Upper lobe of right lung (tissue), 1 donor: ENCODE measurements around the gene DOK1. TPM values are rescaled to one million over a fixed set of nuclear protein-coding genes. Genes with fewer than 3 reads are reported as not detected.

ENCODE experiments used
- ATAC-seq: fragments of 200-7000 bp; cut with Tn5 transposase; one replicate; pipeline ENCODE4 v1.9.1; 2020; ENCODE audit warnings: mild to moderate bottlenecking, moderate library complexity
- DNase-seq: peaks from one replicate; pipeline ENCODE4 v3.0.0-alpha.2; 2020
- H3K27ac ChIP-seq: fragments of 200-600 bp; one replicate; pipeline ENCODE4 v1.8.0; 2022
- H3K27me3 ChIP-seq: fragments of 200-600 bp; one replicate; pipeline ENCODE4 v1.8.0; 2022; ENCODE audit warnings: mild to moderate bottlenecking
- H3K36me3 ChIP-seq: fragments of 200-600 bp; one replicate; pipeline ENCODE4 v1.8.0; 2022
- H3K4me1 ChIP-seq: fragments of 200-600 bp; one replicate; pipeline ENCODE4 v1.8.0; 2022
- H3K4me3 ChIP-seq: fragments of 200-600 bp; one replicate; pipeline ENCODE4 v1.8.0; 2022; ENCODE audit warnings: mild to moderate bottlenecking
- H3K9me3 ChIP-seq: fragments of 200-600 bp; one replicate; pipeline ENCODE4 v1.8.0; 2022
- intact Hi-C: fragments of 100-400 bp; cut with DNase I; formaldehyde crosslinking; loops from one replicate; pipeline ENCODE4 v1.11.0; 2022
- total RNA-seq: library from RNA; stranded (reverse); fragmentation: NEBNext Ultra II Directional; extraction: Animal tissue kit (Norgen Biotek cat#: 25700); gene quantifications from one replicate; pipeline ENCODE4 v1.2.1, GENCODE V29; 2021
- TF ChIP-seq, protein P1 (sequence below): fragments of 200-600 bp; IDR thresholded peaks from one replicate; pipeline ENCODE4 v1.8.0; 2022; ENCODE audit warnings: antibody characterized with exemption
- donor health status: DM: no; HTN: yes; CAD: no; lungs with severe emphysema.

DOK1 gene
- total RNA-seq, 1 donor from 2014 or later, result 35.7 TPM

DNA sequence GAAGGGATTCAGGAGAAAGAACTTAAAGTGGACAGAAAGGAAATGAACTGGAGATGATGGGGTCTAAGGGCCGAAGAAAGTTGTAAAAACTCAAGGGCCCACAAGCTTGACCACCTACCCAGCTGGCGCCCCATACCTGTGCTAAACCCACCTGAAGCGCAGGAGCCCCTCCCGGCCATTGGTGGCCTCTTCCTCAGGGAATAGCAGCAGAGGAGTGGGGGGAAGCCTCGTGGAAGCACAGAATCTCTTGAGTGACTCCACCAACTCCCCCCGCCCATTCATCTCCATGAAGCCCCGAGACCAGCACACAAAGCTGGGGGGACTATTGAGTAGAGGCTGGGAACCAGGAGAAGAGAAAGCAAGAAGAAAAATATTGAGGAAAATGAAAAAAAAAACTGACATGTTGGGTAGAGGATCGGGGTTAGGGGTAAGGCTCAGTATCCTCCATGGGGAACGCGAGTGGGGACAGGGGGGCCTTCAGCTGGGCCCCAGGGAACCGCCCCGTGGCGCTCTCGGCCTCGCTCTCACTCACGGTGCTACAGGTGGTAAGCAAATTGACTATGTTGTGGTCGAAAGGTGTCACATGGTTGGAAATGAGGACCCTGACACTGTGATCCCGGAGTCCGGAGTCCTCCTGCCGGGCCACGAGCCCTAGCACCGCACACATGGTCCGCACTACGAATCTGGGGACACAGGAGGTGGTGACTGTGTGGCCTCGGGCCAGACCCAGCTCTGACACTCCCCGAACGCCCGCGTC, 25.7 kb upstream of the DOK1 start:
- TF ChIP-seq, protein P1, sequence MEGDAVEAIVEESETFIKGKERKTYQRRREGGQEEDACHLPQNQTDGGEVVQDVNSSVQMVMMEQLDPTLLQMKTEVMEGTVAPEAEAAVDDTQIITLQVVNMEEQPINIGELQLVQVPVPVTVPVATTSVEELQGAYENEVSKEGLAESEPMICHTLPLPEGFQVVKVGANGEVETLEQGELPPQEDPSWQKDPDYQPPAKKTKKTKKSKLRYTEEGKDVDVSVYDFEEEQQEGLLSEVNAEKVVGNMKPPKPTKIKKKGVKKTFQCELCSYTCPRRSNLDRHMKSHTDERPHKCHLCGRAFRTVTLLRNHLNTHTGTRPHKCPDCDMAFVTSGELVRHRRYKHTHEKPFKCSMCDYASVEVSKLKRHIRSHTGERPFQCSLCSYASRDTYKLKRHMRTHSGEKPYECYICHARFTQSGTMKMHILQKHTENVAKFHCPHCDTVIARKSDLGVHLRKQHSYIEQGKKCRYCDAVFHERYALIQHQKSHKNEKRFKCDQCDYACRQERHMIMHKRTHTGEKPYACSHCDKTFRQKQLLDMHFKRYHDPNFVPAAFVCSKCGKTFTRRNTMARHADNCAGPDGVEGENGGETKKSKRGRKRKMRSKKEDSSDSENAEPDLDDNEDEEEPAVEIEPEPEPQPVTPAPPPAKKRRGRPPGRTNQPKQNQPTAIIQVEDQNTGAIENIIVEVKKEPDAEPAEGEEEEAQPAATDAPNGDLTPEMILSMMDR, result no peak
- no peak for DNase-seq
- intact Hi-C loops, result no loop called here

DNA sequence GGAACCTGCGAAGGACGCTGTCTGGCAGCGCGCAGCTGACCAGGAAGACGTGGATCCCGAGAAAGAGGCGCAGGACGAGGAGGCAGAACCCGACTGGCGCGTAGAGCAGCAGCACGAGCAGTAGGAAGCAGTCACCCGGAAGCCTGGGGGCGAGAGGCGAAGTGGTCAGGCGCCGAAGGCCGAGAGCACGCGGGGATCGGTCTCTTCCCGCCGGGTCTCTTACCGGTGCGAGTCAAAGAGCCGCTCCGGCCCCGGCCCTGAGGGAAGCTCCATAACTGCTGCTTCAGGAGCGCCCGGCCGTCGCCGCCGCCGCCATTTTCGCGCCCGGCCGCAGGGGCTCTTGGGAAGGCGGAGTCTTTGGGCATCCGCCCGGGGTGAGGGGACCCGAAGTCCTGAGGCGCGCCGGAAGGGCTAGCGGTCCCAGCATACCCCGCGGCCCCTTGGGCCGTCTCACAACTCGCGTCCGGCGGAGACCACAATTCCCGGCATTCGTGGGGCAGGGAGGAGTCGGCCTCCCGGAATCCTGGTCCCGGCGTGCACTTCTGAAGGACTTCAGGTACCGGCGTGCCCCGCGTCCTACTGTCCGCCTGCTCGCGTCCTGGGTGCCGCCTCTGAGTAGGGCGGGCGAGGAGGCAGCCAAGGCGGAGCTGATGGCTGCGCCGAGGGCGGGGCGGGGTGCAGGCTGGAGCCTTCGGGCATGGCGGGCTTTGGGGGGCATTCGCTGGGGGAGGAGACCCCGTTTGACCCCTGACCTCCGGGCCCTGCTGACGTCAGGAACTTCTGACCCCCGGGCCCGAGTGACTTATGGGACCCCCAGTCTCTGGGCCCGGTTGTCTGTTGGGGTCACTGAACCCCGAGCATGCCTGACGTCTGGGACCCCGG, 24.9 kb upstream of the DOK1 start, which contains the start of the genes AUP1 and HTRA2:
AUP1 (minus strand) TSS at position 350 of the 882 bp plus-strand sequence; CDS start at position 273, 77 bp downstream.
HTRA2 (plus strand) TSS at position 577 of the 882 bp plus-strand sequence; CDS start at position 651, 74 bp downstream.
- peak within 1 kb of the TSS; percentile 99 for H3K4me3 ChIP-seq
- H3K27me3 ChIP-seq, result no peaks in the 10 kb centered on the region
- TF ChIP-seq, protein P1, result no peak
- peak; percentile 96 for ATAC-seq
- H3K4me1 ChIP-seq, result peaks cover 24% of the 10 kb centered on the region
- H3K9me3 ChIP-seq, result no peaks in the 10 kb centered on the region
- H3K27ac ChIP-seq, result peak within 1 kb of the TSS; percentile 95
- peak; percentile 100 for DNase-seq
- intact Hi-C loops, result no loop called here
- peaks cover 40% of the 10 kb centered on the region for H3K36me3 ChIP-seq

More for the DNA sequence above, 25.7 kb upstream of the DOK1 start:
- peak overlapping the region; percentile 95 for H3K27ac ChIP-seq
- peak overlapping the region; percentile 99 for H3K4me3 ChIP-seq
- no peaks in the 10 kb centered on the region for H3K27me3 ChIP-seq
- H3K4me1 ChIP-seq, result peaks cover 24% of the 10 kb centered on the region
- peaks cover 37% of the 10 kb centered on the region for H3K36me3 ChIP-seq
- no peaks in the 10 kb centered on the region for H3K9me3 ChIP-seq
- peak; percentile 8 for ATAC-seq

DNA sequence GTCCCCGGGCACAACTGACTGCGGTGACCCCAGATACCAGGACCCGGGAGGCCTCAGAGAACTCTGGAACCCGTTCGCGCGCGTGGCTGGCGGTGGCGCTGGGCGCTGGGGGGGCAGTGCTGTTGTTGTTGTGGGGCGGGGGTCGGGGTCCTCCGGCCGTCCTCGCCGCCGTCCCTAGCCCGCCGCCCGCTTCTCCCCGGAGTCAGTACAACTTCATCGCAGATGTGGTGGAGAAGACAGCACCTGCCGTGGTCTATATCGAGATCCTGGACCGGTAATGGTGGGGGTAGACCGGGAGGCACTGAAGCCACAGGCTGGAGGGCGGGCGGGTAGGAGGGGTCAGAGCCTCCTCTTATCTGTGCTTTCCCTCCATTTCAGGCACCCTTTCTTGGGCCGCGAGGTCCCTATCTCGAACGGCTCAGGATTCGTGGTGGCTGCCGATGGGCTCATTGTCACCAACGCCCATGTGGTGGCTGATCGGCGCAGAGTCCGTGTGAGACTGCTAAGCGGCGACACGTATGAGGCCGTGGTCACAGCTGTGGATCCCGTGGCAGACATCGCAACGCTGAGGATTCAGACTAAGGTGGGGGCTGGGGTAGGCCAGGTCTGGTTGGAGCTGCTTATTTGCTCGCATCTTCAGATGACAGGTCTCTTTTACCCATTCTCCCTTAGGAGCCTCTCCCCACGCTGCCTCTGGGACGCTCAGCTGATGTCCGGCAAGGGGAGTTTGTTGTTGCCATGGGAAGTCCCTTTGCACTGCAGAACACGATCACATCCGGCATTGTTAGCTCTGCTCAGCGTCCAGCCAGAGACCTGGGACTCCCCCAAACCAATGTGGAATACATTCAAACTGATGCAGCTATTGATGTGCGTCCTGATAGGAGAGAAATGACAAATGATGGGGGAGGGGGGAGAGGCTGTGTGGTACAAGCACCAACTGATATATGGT, 24.0 kb upstream of the DOK1 start:
- peak; percentile 10 for ATAC-seq
- H3K36me3 ChIP-seq, result peaks cover 40% of the 10 kb centered on the region
- intact Hi-C loops, result no loop called here

DNA sequence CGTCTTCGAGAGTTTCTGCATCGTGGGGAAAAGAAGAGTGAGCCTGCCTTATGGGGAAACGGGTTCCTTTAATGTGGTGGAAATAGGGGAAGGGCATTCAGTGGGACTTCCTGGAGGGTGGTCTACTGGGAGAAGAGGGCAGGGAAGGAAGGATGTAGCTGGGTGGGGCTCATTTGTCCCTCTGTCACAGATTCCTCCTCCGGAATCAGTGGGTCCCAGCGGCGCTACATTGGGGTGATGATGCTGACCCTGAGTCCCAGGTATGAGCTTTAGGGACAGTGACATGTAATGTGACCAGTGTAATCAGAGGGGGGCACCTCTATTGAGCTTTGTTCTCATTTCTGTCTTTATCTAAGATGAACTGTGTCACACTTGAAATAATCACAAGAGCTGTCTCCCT, 22.9 kb upstream of the DOK1 start:
- ATAC-seq, result no peak
- Histone ChIP-seq H3K9me3 (no peaks in the 10 kb centered on the region), H3K27me3 (no peaks in the 10 kb centered on the region), H3K4me3 (no peak overlapping the region), H3K4me1 (peaks cover 24% of the 10 kb centered on the region), H3K27ac (no peak overlapping the region), H3K36me3 (peaks cover 32% of the 10 kb centered on the region)
- TF ChIP-seq, protein P1, result no peak
- DNase-seq, result no peak
- intact Hi-C loops, result no loop called here

More for the DNA sequence above, 24.0 kb upstream of the DOK1 start:
- H3K9me3 ChIP-seq, result no peaks in the 10 kb centered on the region
- H3K4me1 ChIP-seq, result peaks cover 24% of the 10 kb centered on the region
- peak; percentile 77 for DNase-seq
- no peaks in the 10 kb centered on the region for H3K27me3 ChIP-seq
- TF ChIP-seq, protein P1, result no peak
- peak overlapping the region; percentile 95 for H3K27ac ChIP-seq
- peak overlapping the region; percentile 99 for H3K4me3 ChIP-seq

DNA sequence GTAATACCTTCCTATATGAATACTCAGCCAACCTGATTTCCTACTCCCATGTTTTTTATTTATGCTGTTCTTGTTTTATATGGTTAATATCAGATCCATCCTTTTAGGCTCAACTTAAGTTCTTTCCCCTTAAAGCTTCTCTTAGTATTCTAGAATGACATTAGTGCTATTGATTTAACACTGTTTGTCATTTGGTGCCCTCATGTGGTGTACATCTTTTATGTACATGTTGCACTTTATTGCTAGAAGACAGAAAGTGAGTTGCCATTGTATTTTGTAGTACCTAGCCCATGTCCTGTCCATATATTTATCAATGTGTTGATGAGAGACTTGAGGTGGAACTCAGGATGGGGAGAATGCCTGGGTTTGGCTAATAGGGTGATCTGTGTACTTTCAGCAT, 22.3 kb upstream of the DOK1 start:
- no peak overlapping the region for H3K27ac ChIP-seq
- ATAC-seq, result no peak
- H3K4me3 ChIP-seq, result no peak overlapping the region
- peaks cover 27% of the 10 kb centered on the region for H3K36me3 ChIP-seq
- intact Hi-C loops, result no loop called here
- TF ChIP-seq, protein P1, result no peak
- no peaks in the 10 kb centered on the region for H3K27me3 ChIP-seq
- H3K9me3 ChIP-seq, result no peaks in the 10 kb centered on the region
- H3K4me1 ChIP-seq, result peaks cover 24% of the 10 kb centered on the region
- no peak for DNase-seq
